GM18508 (cell line): ENCODE measurements around the gene GPRASP2.
"Not testable (repeated sequence)": the region's sequence is repeated elsewhere in the genome, so short reads cannot be mapped to it uniquely, and the experiment has no call there.

Experiments used
- ATAC-seq: cut with Tn5 transposase; IDR thresholded peaks from one replicate; pipeline ENCODE4 v1.9.1; 2021; ENCODE audit warnings: moderate number of reproducible peaks; ENCODE audit not compliant: insufficient read depth, unreplicated experiment

The GPRASP2 gene

DNA sequence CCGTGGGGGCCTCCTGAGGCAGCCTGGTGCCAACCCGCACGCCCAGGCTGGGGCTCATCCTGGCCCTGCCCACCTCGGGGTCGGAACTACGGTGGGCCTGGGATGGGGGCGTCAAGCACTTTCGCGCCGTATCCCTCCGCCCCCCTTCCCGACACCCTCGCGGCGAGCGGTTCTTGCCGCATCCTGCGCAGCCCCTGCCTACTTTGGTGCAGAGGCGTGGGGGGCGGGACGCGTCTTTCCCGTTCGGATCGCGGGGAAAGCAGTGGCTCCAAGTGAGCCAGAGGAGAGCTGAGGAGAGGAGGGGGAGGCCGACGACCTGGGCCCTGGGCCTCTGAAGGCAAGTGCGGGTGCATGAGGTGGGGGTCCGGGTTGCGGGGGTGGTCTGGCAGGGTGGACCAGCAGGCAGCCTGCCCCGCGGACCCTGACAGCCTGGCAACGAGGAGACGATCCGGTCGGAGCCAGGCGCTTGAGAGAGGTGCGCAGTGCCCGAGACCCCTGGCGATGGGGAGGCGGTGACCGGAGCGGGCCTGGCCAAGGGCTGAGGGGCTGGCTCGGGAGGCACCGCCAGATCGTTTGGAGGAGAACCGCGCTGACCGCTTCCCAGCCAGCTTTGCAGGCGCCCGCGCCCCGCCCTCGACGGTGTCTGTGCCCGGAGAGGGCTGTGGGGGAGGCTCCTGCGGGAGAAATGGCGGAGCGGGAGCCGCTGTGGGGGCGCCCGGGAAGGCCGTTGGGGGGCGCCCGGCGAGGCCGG is at the start of gene GPRASP2:
Gene GPRASP2 (plus strand): TSS at position 233 of the 751 bp plus-strand sequence. CDS start 2,422 bp downstream, outside the sequence.
- no peak for ATAC-seq

DNA sequence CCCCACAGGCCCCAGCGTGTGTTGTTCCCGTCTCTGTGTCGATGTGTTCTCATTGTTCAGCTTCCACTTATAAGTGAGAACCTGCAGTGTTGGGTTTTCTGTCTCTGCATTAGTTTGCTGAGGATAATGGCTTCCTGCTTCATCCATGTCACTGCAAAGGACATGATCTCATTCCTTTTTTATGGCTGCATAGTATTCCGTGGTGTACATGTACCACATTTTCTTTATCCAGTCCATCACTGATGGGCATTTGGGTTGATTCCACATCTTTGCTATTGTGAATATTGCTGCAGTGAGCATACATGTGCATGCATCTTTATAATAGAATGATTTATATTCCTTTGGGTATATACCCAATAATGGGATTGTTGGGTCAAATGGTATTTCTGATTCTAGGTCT is 48.4 kb upstream of the GPRASP2 start:
- ATAC-seq: not testable (repeated sequence)

DNA sequence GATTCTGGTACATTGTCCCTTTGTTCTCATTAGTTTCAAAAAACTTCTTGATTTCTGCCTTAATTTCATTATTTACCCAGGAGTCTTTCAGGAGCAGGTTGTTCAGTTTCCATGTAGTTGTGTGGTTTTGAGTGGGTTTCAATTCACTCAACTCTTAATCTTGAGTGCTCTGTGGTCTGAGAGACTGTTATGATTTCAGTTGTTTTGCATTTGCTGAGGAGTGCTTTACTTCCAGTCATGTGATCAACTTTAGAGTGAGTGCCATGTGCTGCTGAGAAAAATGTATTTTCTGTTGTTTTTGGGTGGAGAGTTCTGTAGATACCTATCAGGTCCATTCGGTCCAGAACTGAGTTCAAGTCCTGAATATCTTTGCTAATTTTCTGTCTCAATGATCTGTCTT is 45.2 kb upstream of the GPRASP2 start:
- not testable (repeated sequence) for ATAC-seq

DNA sequence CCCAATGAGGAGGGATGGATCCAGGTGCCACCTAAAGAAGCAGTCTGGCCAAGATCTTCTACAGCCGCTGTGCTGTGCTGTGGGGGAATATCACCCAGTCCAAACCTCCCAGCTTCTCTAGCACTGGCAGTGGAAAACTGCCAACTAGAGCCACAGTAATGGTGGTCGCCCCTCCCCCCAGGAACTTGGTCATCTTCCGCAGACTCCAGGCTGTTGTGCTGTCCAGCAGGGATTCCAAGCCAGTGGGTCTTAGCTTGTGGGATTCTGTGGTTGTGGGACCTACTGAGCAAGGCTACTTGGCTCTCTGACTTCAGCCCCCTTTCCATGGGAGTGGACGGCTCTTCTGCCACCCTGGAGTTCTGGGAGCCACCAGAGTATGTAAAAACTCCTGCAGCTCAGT is 42.7 kb upstream of the GPRASP2 start:
- ATAC-seq: no peak

DNA sequence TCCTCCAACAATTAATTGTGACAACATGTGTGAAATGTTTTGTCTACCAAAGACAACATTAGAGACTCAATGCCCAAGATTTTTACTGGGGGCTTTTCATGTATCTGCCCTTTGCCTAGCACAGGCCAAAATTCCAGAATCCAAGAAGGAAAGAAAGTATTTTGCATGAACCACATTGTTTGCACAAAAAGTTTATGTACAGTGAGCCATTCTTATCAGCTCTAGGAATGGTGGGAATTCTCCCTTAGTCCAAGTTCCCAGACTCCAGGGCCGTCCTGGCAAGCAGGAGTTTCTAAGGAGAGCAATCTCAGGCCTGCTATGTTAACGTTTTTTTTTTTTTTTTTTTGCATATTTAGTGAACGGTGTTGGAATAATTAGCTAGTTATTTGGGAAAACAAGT is 39.4 kb upstream of the GPRASP2 start:
- no peak for ATAC-seq

DNA sequence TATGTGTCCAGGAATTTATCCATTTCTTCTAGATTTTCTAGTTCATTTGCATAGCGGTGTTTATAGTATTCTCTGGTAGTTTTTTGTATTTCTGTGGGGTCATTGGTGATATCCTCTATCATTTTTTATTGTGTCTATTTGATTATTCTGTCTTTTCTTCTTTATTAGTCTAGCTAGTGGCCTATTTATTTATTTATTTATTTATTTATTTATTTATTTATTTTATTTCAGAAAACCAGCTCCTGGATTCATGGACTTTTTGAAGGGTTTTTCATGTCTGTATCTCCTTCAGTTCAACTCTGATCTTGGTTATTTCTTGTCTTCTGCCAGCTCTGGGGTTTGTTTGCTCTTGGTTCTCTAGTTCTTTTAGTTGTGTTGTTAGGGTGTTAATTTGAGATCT is 34.8 kb upstream of the GPRASP2 start:
- not testable (repeated sequence) for ATAC-seq

DNA sequence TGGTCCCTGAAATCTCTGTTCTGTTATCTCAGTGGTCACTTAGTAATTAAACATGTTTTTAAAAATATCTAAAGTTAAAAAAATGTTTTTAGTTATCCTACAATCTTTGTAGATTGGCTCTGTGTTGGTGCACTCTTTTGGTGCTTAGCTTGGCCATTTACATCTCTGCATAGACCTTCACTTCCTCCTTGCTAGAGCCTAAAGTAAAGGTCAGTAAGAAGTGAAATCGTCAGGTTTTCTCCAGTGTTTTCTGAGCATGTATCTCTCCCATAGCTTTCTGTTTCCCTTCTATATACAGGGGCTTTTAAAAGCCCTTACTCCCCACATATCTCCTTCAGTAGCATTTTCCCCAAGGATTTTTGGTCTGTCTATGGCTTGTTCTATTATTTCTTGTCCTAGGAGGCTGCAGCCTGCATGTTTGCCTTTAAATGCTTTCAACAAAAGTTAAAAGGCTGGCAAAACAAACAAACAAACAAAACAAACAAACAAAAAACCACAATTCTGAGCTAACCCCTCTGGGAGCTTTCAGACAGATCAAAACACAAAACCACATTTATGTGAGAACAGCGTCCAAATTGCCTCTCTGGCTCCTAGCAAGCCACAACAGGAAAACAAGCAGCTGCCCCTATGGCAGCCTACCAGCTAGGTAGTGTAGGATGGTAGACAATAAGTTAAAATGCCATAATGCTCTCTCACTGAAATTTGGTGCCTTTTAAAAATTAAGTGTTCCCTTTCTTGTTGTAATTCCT is 27.3 kb upstream of the GPRASP2 start:
- ATAC-seq: no peak

DNA sequence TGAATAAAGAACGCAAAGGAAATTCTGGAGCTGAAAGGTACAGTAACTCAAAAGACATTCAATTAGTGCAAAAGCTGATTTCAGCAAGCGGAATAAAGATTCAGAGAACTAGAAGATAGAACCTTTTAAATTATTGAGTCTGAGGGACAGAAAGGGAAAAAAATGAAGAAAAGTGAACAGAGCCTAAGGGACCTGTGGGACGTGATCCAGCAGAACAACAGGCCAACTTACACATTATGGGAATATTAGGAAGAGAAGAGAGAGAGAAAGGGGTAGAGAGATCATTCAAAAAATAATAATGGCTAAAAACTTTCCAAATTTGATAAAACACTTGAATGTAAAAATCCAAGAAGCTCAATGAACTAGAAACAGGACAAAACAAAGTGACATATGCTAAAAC is 17.5 kb upstream of the GPRASP2 start:
- ATAC-seq: no peak

DNA sequence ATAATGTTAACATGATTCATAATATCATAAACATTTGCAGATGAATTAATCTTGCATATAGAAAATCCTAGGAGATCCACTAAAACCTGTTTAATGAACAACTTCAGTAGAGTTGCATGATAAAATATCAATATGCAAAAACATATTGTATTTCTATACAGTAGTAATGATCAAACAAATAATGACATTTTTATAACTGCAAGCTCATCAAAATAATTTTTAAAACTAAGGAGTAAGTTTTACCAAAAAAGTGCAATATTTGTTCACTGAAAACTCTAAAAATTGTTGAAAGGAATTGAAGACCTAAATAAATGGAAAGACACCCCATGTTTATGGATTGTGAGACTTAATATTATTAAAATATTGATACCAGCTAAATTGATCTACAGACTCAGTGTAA is 15.9 kb upstream of the GPRASP2 start:
- no peak for ATAC-seq

DNA sequence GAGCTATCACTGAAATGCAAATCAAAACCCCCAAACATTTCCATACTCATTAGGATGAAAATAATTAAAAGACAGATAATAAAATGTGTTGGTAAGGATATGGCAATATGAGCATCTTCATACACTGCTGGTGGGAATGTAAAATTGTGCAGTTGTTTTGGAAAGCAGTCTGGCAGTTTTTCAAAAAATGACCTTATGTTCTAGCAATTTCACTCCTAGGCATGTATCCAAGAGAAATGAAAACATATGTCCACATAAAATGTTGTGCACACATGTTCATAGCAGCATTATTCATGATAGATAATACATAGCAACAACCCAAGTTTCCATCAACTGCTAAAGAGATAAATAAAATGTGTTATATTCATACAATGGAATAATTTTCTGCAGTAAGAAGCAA is 14.8 kb upstream of the GPRASP2 start:
- no peak for ATAC-seq

DNA sequence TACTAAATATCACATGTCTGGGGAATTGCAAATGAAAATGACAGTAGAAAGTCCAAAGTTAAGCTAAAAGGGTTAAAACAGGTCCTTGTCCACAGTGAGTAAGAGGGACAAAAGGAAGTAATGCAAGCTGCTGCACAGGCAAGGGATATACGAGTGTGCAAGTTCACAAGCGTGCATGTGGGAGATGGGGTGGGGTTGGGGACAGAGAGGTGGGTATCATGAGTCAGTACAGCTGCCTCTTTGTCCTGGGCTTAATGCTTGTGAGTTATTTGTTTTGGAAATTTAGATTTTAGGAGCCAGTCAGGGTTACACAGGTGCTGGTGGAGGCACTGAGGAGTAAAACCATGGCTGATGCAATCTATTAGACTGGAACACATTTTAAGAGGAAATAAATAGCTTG is 3.3 kb upstream of the GPRASP2 start:
- no peak for ATAC-seq

DNA sequence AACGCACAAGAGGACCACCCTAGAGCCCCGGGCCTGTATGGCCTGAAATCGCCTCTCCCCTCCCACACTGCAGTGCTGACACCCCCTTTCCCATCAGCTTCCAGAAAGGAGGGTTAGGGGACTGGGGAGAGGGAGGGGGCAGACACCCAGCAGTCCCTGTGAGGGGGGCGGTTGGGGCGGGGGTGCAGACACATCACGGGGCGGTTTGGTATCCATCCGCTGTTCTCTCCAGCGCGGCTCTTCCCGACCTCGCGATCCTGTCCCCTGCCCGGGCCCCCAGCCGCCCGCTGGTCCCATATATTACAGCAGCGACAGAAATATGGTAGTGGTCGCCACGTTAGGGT is 404 bp upstream of the GPRASP2 start:
- no peak for ATAC-seq

DNA sequence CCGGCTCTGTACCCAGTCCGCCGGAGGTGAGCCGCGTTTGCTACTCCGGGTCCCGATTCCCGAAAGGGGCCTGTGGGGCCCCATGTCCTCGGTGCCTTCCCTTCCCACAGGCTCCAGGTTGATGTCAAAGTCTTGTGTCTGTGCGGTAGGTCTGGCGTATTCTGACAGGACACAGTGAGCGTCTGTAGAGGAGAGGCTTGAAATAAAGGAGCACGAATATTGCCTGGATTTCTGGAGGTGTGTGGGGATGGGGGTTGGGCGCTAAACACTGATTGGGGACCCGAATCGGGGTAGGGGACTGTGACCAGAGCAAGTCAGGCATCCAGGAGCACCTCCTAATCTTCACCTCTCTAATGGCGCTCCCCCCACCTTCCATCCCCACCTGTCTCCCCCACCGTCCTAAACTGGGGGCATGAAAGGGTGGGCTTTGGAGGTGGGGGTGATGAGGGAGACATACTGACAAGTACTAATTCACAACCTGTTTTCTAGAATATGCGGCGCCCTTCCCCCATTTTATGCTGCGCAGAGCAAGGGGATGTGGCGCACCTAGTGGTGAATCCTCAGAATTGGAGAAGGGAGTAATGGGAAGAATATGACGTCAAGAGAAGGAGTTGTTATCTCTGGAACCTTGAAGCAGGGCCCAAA is 855 bp downstream of the GPRASP2 start:
- no peak for ATAC-seq

DNA sequence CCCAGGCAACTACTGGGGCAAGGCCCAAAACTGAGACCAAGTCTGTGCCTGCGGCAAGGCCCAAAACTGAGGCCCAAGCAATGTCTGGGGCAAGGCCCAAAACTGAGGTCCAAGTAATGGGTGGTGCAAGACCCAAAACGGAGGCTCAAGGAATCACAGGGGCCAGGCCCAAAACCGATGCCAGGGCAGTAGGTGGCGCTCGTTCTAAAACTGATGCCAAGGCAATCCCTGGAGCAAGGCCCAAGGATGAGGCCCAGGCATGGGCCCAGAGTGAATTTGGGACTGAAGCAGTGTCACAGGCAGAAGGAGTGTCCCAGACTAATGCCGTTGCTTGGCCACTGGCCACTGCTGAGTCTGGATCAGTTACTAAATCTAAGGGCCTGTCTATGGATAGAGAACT is 2.7 kb downstream of the GPRASP2 start:
- ATAC-seq: no peak

DNA sequence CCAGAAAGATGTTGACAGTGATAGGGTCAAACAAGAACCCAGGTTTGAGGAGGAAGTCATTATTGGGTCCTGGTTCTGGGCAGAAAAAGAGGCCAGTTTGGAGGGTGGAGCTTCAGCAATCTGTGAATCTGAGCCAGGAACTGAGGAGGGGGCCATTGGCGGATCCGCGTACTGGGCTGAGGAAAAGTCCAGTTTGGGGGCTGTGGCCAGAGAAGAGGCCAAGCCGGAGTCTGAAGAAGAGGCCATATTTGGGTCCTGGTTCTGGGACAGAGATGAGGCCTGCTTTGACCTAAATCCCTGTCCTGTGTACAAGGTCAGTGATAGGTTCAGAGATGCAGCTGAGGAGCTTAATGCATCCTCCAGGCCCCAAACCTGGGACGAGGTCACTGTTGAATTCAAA is 3.7 kb downstream of the GPRASP2 start:
- no peak for ATAC-seq

DNA sequence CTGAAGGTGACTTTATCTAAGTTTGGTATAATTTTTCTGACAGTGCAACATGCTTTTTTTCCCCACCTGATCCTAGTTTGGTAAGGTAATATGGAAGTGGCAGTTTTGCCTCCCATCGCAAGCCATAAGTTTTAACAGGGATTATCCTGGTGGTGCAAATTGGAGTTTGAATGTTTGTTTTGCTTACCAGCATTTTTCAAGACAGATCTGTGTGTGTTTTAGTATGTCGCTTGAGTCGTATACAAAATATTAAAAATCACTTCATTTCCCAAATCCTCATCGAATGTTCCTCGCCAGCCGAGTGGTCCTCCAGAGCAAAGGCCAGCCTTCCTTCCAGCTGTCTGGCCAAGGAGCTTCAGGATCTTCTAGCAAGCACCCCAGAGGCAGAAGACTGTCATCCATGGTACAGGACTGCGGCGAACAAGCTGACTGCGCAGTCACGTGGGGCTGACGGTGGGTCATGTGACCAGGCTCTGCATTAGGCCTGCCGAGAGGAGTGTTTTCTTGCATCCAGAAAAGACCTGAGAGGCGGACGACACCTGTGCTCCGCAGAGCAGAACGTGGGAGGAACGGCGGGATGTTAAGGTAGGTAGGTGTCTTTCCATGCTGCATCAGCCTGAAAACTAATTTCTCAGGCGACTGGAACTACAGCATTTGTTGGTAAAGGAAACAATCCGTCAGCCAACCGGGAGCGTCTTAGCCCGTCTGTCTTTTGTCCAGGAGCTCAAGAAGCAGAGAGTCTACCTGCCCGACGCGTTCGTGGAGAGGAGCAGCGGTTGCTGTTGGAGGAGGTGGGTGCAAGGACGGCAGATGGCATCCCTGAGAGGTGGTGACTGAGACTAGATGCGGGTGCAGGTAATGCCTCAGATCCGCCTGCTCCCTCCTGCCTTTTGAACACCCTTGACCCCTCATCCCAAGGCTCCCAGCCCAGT is 8.3 kb downstream of the GPRASP2 start, which contains the start of gene GPRASP3:
Gene GPRASP3 (plus strand): TSS at position 507 of the 932 bp plus-strand sequence. CDS start 28,253 bp downstream, outside the sequence.
- no peak for ATAC-seq

DNA sequence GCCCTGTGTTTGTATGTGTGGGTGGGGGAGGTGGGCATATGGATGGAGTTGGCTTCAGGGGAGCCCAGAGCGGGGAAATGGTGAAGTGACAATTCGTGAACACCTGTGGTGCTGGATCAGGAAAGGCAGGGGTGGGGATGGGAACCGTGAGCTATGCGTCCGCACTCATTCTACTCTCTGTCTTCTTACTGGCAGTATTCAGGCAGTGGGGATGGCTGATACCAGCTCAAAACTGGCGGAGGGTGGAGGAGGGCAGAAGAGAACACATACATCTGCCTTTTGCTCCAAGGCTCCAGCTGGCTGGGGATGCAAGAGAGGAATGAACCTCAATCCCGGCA is 8.9 kb downstream of the GPRASP2 start:
- not testable (repeated sequence) for ATAC-seq

DNA sequence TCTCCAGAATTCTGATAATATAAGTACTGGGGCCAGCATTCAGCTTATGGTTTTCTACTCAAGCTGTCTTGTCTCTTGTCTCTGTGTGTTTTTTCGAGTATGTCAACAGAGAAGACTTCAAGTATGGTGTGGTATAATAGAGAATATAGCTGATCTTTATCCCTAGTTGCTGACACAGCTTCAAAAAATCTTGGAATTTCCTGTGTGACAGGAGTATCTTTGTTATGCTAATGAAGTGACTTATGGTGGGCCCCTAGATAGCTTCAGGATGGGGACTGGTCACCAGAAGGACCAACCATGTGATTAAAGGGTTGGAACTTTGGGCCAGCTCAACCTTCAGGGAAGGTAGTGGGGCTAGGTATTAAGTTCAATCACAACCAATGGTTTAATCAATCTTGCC is 11.2 kb downstream of the GPRASP2 start:
- no peak for ATAC-seq

DNA sequence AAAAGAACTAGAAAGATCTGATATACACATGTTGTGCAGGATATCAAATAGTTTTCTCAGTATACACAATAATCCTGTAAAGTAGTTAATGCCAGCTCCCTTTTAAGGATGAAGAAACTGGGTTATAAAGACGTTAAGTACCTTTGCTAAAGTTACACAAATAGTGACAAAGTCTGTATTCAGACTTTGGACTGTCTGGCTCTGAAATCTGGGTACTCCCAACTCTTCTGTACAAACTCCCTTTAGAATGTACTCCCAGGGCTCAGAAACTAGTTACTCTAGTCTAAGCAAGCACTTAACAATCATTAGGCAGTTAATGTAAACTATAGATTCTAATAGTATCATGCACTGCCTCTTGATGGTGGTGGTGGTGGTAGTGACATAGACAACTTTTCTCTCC is 15.5 kb downstream of the GPRASP2 start:
- ATAC-seq: no peak

DNA sequence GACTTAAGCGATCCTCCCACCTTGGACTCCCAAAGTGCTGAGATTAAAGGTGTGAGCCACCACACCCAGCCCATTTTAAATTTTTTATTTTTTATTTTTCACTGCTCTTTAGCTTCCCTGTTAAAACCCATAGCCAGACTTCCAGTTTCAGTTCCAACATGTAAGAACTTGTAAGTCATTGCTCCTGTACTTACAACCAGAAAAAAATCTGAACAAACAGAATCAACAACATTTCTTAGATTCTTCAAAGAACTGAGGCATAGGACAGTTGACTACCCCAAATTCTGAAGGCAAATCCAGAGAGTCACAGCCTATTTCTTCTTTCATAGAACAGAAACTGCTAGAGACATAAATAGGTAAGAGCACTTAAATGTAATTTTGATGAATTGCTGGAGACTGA is 16.4 kb downstream of the GPRASP2 start:
- no peak for ATAC-seq
